ENCODE measurements around the gene REEP2.

GRCh38 chr5:138464008-138464387, 25.1 kb downstream of the REEP2 start:
- TF ChIP-seq CTCF (IDR thresholded peaks at IDR 0.05; ENCODE audit: low read length) (peak; percentile 80), EZH2 (IDR thresholded peaks at IDR 0.05; ENCODE audit: borderline replicate concordance, low read length) (no peak)
